Neural cell (in vitro differentiated cells): Measurements from ENCODE around the gene WNT7A. TPM values are rescaled to one million over a fixed set of nuclear protein-coding genes. Genes with fewer than 3 reads are reported as not detected.

Experiments used
- H2AFZ ChIP-seq: fragments of 200-600, 300-800 bp; sonication (generic), shearing (Covaris generic); 2 replicates; pipeline ENCODE4 v1.6.0; 2014; ENCODE audit warnings: low read depth, mild to moderate bottlenecking, antibody characterized with exemption, low read length, moderate library complexity
- H3F3A ChIP-seq: fragments of 200-600 bp; shearing (Covaris generic); 2 replicates; pipeline ENCODE4 v1.6.1; 2016; ENCODE audit warnings: mild to moderate bottlenecking, moderate library complexity, mixed read lengths, antibody characterized with exemption, low read length; ENCODE audit not compliant: insufficient read depth, poor library complexity, severe bottlenecking
- H3K27ac ChIP-seq: fragments of 200-600, 300-800 bp; sonication (generic), shearing (Covaris generic); 2 replicates; pipeline ENCODE4 v1.5.1; 2014; ENCODE audit warnings: mild to moderate bottlenecking, low read length, moderate library complexity
- H3K27me3 ChIP-seq: fragments of 300-800, 200-600 bp; sonication (generic), shearing (Covaris generic); 2 replicates; pipeline ENCODE4 v1.6.0; 2014; ENCODE audit warnings: mild to moderate bottlenecking, low read depth, low read length, moderate library complexity; ENCODE audit not compliant: insufficient read depth
- H3K36me3 ChIP-seq: fragments of 300-800, 200-600 bp; sonication (generic), shearing (Covaris generic); 2 replicates; pipeline ENCODE4 v1.5.1; 2014; ENCODE audit warnings: mild to moderate bottlenecking, antibody characterized with exemption, low read length, moderate library complexity; ENCODE audit not compliant: insufficient read depth
- H3K4me2 ChIP-seq: fragments of 300-800, 200-600 bp; sonication (generic), shearing (Covaris generic); 2 replicates; pipeline ENCODE4 v1.6.0; 2014; ENCODE audit warnings: mild to moderate bottlenecking, low read length
- H3K4me3 ChIP-seq: fragments of 300-800, 200-600 bp; sonication (generic), shearing (Covaris generic); 2 replicates; pipeline ENCODE4 v1.5.1; 2014; ENCODE audit warnings: mild to moderate bottlenecking, low read length, moderate library complexity
- H3K79me2 ChIP-seq: fragments of 200-600 bp; shearing (Covaris generic); replicated peaks from 2 replicates; pipeline ENCODE4 v1.6.0; 2014; ENCODE audit warnings: mild to moderate bottlenecking, low read length, moderate library complexity; ENCODE audit not compliant: insufficient read depth
- H3K9ac ChIP-seq: fragments of 300-800, 200-600 bp; sonication (generic), shearing (Covaris generic); 2 replicates; pipeline ENCODE4 v1.6.1; 2016; ENCODE audit warnings: mild to moderate bottlenecking, low read length, mixed read lengths
- H3K9me2 ChIP-seq: fragments of 200-600 bp; shearing (Covaris generic); 2 replicates; pipeline ENCODE4 v1.6.1; 2016; ENCODE audit warnings: mild to moderate bottlenecking, low read length, mixed read lengths; ENCODE audit not compliant: insufficient read depth
- H3K9me3 ChIP-seq: fragments of 200-600, 300-800 bp; sonication (generic), shearing (Covaris generic); 2 replicates; pipeline ENCODE4 v1.6.1; 2016; ENCODE audit warnings: mild to moderate bottlenecking, mixed run types, low read length, moderate library complexity, mixed read lengths
- H4K20me1 ChIP-seq: fragments of 200-600 bp; shearing (Covaris generic); 2 replicates; pipeline ENCODE4 v1.6.1; 2016; ENCODE audit warnings: mild to moderate bottlenecking, mixed run types; ENCODE audit not compliant: insufficient read depth
- CTCF ChIP-seq: fragments of 450-650 bp; IDR thresholded peaks from 2 replicates; pipeline ENCODE4 v1.5.1; 2014; ENCODE audit warnings: antibody characterized with exemption, mild to moderate bottlenecking, moderate library complexity; ENCODE audit not compliant: poor library complexity, severe bottlenecking
- EP300 ChIP-seq: fragments of 450-650 bp; conservative IDR thresholded peaks from 2 replicates; pipeline ENCODE4 v1.6.1; 2014; ENCODE audit warnings: antibody characterized with exemption, mild to moderate bottlenecking, moderate library complexity; ENCODE audit not compliant: poor library complexity, severe bottlenecking
- EZH2 ChIP-seq: fragments of 200-600, 300-800 bp; shearing (Covaris generic), sonication (generic); IDR thresholded peaks from 2 replicates; pipeline ENCODE4 v1.6.1; 2014; ENCODE audit warnings: antibody characterized with exemption, low read length, borderline replicate concordance, mild to moderate bottlenecking; ENCODE audit not compliant: insufficient read depth, poor library complexity, severe bottlenecking
- MXI1 ChIP-seq: fragments of 450-650 bp; conservative IDR thresholded peaks from 2 replicates; pipeline ENCODE4 v1.6.1; 2014; ENCODE audit warnings: antibody characterized with exemption, mild to moderate bottlenecking; ENCODE audit not compliant: poor library complexity, severe bottlenecking
- POLR2AphosphoS5 ChIP-seq: IDR thresholded peaks from 2 replicates; pipeline ENCODE4 v1.6.1; 2012
- RAD21 ChIP-seq: fragments of 450-650 bp; conservative IDR thresholded peaks from 2 replicates; pipeline ENCODE4 v1.6.1; 2014; ENCODE audit warnings: antibody characterized with exemption, mild to moderate bottlenecking, moderate library complexity
- REST ChIP-seq: IDR thresholded peaks from 2 replicates; pipeline ENCODE4 v1.6.1; 2012; ENCODE audit warnings: borderline replicate concordance
- SMC3 ChIP-seq: fragments of 450-650 bp; conservative IDR thresholded peaks from 2 replicates; pipeline ENCODE4 v1.6.1; 2014; ENCODE audit warnings: antibody characterized with exemption, mild to moderate bottlenecking, moderate library complexity; ENCODE audit not compliant: poor library complexity
- TAF1 ChIP-seq: IDR thresholded peaks from 2 replicates; pipeline ENCODE4 v1.6.1; 2012; ENCODE audit warnings: low read depth
- polyA plus RNA-seq: library from polyadenylated mRNA; depleted of rRNA; stranded (reverse); fragments of >200 nt; gene quantifications from 2 replicates; pipeline ENCODE4 v1.2.3, GENCODE V29; 2014

WNT7A gene
- polyA plus RNA-seq, 1 donor from 2014 or later = 13.3 TPM

- no peak for TF ChIP-seq EP300
- TF ChIP-seq REST = no peak
- TF ChIP-seq POLR2AphosphoS5 = no peak
- no peak for TF ChIP-seq EZH2
- TF ChIP-seq RAD21 = no peak
- TF ChIP-seq SMC3 = no peak
- TF ChIP-seq CTCF = no peak
- no peak for TF ChIP-seq MXI1
- no peak for TF ChIP-seq TAF1
- H3K9me2 ChIP-seq = no peaks in the 10 kb centered on the region
- H3K27me3 ChIP-seq = no peaks in the 10 kb centered on the region
- peaks cover 9% of the 10 kb centered on the region for H3K36me3 ChIP-seq
- no peaks in the 10 kb centered on the region for H3K79me2 ChIP-seq
- H3K9ac ChIP-seq = no peak overlapping the region
- no peak overlapping the region for H3K27ac ChIP-seq
- H4K20me1 ChIP-seq = no peaks in the 10 kb centered on the region
- H3K4me3 ChIP-seq = no peak overlapping the region
- no peaks in the 10 kb centered on the region for H3F3A ChIP-seq
- H2AFZ ChIP-seq = no peak overlapping the region
- H3K4me2 ChIP-seq = no peak overlapping the region
- no peaks in the 10 kb centered on the region for H3K9me3 ChIP-seq
These were observed 14.8 kb downstream of the WNT7A start for GRCh38 chr3:13865106-13865505.

GRCh38 chr3:13863965-13864595 is 15.8 kb downstream of the WNT7A start:
- H3K27ac ChIP-seq = no peak overlapping the region
- H3K9me3 ChIP-seq = no peaks in the 10 kb centered on the region
- H3F3A ChIP-seq = no peaks in the 10 kb centered on the region
- no peaks in the 10 kb centered on the region for H4K20me1 ChIP-seq
- TF ChIP-seq EP300 = no peak
- no peak for TF ChIP-seq POLR2AphosphoS5
- no peak for TF ChIP-seq SMC3
- TF ChIP-seq TAF1 = no peak
- no peak for TF ChIP-seq REST
- no peak for TF ChIP-seq EZH2
- no peak overlapping the region for H2AFZ ChIP-seq
- H3K4me3 ChIP-seq = no peak overlapping the region
- no peaks in the 10 kb centered on the region for H3K9me2 ChIP-seq
- no peak overlapping the region for H3K9ac ChIP-seq
- H3K79me2 ChIP-seq = no peaks in the 10 kb centered on the region
- H3K27me3 ChIP-seq = no peaks in the 10 kb centered on the region
- H3K4me2 ChIP-seq = no peak overlapping the region
- peaks cover 9% of the 10 kb centered on the region for H3K36me3 ChIP-seq
